GM12878 (cell line): ENCODE results near the gene PRRT1B. TPM values are rescaled to one million over a fixed set of nuclear protein-coding genes. Genes with fewer than 3 reads are reported as not detected.

ENCODE experiments used
- ATAC-seq: fragments of 200-7000 bp; cut with Tn5 transposase; 3 replicates; pipeline ENCODE4 v1.9.1; 2020; ENCODE audit warnings: mild to moderate bottlenecking, moderate library complexity
- BruUV-seq: library from RNA; stranded (reverse); fragments of 400-500 nt; replicated peaks from 2 replicates; lab custom pipeline; 2021; lab: Mats Ljungman, UMichigan
- CTCF ChIA-PET: fragments of 300-600 bp; sonication (Branson Sonifier 250); formaldehyde crosslinking; extraction: SDS; loops from one replicate; lab custom pipeline; 2021; ENCODE audit warnings: inconsistent platforms; lab: Yijun Ruan, JAX
- POLR2A ChIA-PET: fragments of 350-600 bp; formaldehyde crosslinking; extraction: SDS; loops from one replicate; lab custom pipeline; 2021; ENCODE audit warnings: inconsistent platforms; lab: Charles Lee
- RAD21 ChIA-PET: fragments of 300-600 bp; sonication (Branson Sonifier 250); formaldehyde crosslinking; loops from one replicate; lab custom pipeline; 2023; ENCODE audit warnings: antibody characterized with exemption; ENCODE audit not compliant: unreplicated experiment; lab: Charles Lee
- SMC1A ChIA-PET: fragments of 300-600 bp; sonication (Branson Sonifier 250); formaldehyde crosslinking; loops from one replicate; lab custom pipeline; 2023; ENCODE audit not compliant: unreplicated experiment, uncharacterized antibody; lab: Charles Lee
- DNase-seq: peaks from one replicate; pipeline ENCODE4 v3.0.0-alpha.2; 2011; ENCODE audit warnings: low read depth, low spot score
- FAIRE-seq: peaks from 3 replicates; lab custom pipeline; 2011; peaks lifted over from hg19 to GRCh38; lab: Jason Lieb, UNC
- H2AFZ ChIP-seq: 2 replicates; pipeline ENCODE4 v1.6.0; 2011; ENCODE audit warnings: low read depth, low read length, control low read depth; ENCODE audit not compliant: control insufficient read depth
- H3K27ac ChIP-seq: 2 replicates; pipeline ENCODE4 v1.5.1; 2011; ENCODE audit warnings: control low read depth; ENCODE audit not compliant: control insufficient read depth, insufficient read depth
- H3K27me3 ChIP-seq, 2 experiments: replicated peaks in 1 of 2; 2 replicates each; pipeline versions ENCODE4 v1.6.0 to v1.6.1; 2011; ENCODE audit warnings: low read length in 1 of 2; ENCODE audit not compliant: control insufficient read depth in 2 of 2, insufficient read depth in 2 of 2
- H3K36me3 ChIP-seq, 2 experiments: 2 replicates each; pipeline ENCODE4 v1.5.1; 2011; ENCODE audit warnings: low read length in 1 of 2; ENCODE audit not compliant: control insufficient read depth in 2 of 2, insufficient read depth in 2 of 2
- H3K4me1 ChIP-seq: 2 replicates; pipeline ENCODE4 v1.6.1; 2011; ENCODE audit warnings: mild to moderate bottlenecking, low read length, moderate library complexity, mixed read lengths; ENCODE audit not compliant: control insufficient read depth, insufficient read depth
- H3K4me2 ChIP-seq: 2 replicates; pipeline ENCODE4 v1.6.0; 2011; ENCODE audit warnings: control low read depth; ENCODE audit not compliant: control insufficient read depth, insufficient read depth
- H3K4me3 ChIP-seq: fragments of 200-600 bp; sonication (generic); 2 replicates; pipeline ENCODE4 v1.5.1; 2016
- H3K79me2 ChIP-seq: 2 replicates; pipeline ENCODE4 v1.6.0; 2011; ENCODE audit warnings: low read length; ENCODE audit not compliant: control insufficient read depth, insufficient read depth
- H3K9ac ChIP-seq: 2 replicates; pipeline ENCODE4 v1.8.0; 2011; ENCODE audit warnings: low read length, control low read depth, mixed read lengths; ENCODE audit not compliant: control insufficient read depth, insufficient read depth
- H3K9me3 ChIP-seq: replicated peaks from 3 replicates; pipeline ENCODE4 v1.5.1; 2011; ENCODE audit warnings: mild to moderate bottlenecking, low read length; ENCODE audit not compliant: control insufficient read depth, insufficient read depth
- H4K20me1 ChIP-seq: 2 replicates; pipeline ENCODE4 v1.6.0; 2011; ENCODE audit not compliant: control insufficient read depth, insufficient read depth
- BHLHE40 ChIP-seq, 2 experiments: fragments of 450-650 bp in 1 of 2; IDR thresholded peaks; 2 replicates each; pipeline ENCODE4 v1.6.1; 2011 to 2017; ENCODE audit warnings: low read depth in 2 of 2, borderline replicate concordance in 1 of 2, improper control_type of control experiment in 1 of 2, low read length in 1 of 2, mild to moderate bottlenecking in 1 of 2
- CHD1 ChIP-seq: IDR thresholded peaks from 2 replicates; pipeline ENCODE4 v1.6.1; 2012; ENCODE audit warnings: low read depth, low read length, improper control_type of control experiment
- ESRRA ChIP-seq: IDR thresholded peaks from 2 replicates; pipeline ENCODE4 v1.6.1; 2012; ENCODE audit warnings: mild to moderate bottlenecking, low read length, improper control_type of control experiment
- IRF4 ChIP-seq: IDR thresholded peaks from 2 replicates; pipeline ENCODE4 v1.6.1; 2011; ENCODE audit warnings: low read depth, low read length
- KLF5 ChIP-seq: fragments of 450-650 bp; IDR thresholded peaks from 2 replicates; pipeline ENCODE4 v1.6.1; 2014; ENCODE audit warnings: mild to moderate bottlenecking; ENCODE audit not compliant: partially characterized antibody
- MEF2B ChIP-seq: fragments of 450-650 bp; IDR thresholded peaks from 2 replicates; pipeline ENCODE4 v1.6.1; 2018; ENCODE audit warnings: mild to moderate bottlenecking, moderate library complexity; ENCODE audit not compliant: partially characterized antibody, poor library complexity, severe bottlenecking
- MYB ChIP-seq: fragments of 150-350 bp; IDR thresholded peaks from 2 replicates; pipeline ENCODE4 v1.6.1; 2014; ENCODE audit warnings: mild to moderate bottlenecking, low read depth, low read length, borderline replicate concordance
- NFIC ChIP-seq: IDR thresholded peaks from 2 replicates; pipeline ENCODE4 v1.6.1; 2012; ENCODE audit warnings: low read depth, mild to moderate bottlenecking, inconsistent platforms, low read length, moderate library complexity
- SIX5 ChIP-seq: IDR thresholded peaks from 2 replicates; pipeline ENCODE4 v1.6.1; 2011; ENCODE audit warnings: mild to moderate bottlenecking, low read depth, low read length, moderate library complexity; ENCODE audit not compliant: severe bottlenecking
- SPI1 ChIP-seq: IDR thresholded peaks from 2 replicates; pipeline ENCODE4 v1.6.1; 2011; ENCODE audit warnings: low read depth, mild to moderate bottlenecking, low read length, moderate library complexity, borderline replicate concordance; ENCODE audit not compliant: insufficient read depth
- ZZZ3 ChIP-seq: IDR thresholded peaks from 2 replicates; pipeline ENCODE4 v1.6.1; 2011; ENCODE audit warnings: low read depth; ENCODE audit not compliant: control insufficient read depth, insufficient read length
- WGBS: methylation state at CpG from one replicate; pipeline ENCODE4 v1.1.6; 2016; ENCODE audit warnings: low lambda C conversion rate; ENCODE audit not compliant: insufficient replicate concordance, insufficient coverage; ENCODE audit errors: missing lambda C conversion rate; 5-methylcytosine and 5-hydroxymethylcytosine counted together
- in situ Hi-C: fragments of 300-500 bp; cut with MboI; formaldehyde crosslinking; loops from 9 replicates; pipeline ENCODE4 v1.14.3; 2018; ENCODE audit warnings: mixed read lengths
- intact Hi-C: fragments of 100-400 bp; cut with micrococcal nuclease; formaldehyde crosslinking; loops from one replicate; pipeline ENCODE4 v1.14.2; 2022; ENCODE audit not compliant: unreplicated experiment
- polyA plus RNA-seq, 11 experiments: library from polyadenylated mRNA; depleted of rRNA in 4 of 11; unstranded in 6 of 11; stranded (reverse) in 5 of 11; fragments of >200 nt; fragmentation: Nextera tagmentation in 4 of 11; fragmentation: Illumina TruSeq in 1 of 11; extraction: Ambion mirVana in 4 of 11; extraction: Trizol in 1 of 11; gene quantifications; 1 replicate in 1 of 11; 2 replicates in 10 of 11; pipeline versions ENCODE4 v1.2.1 to v1.2.3, GENCODE V29; 2011 to 2016; ENCODE audit warnings: inconsistent platforms in 2 of 11, missing spikeins in 2 of 11, low read depth in 1 of 11
- total RNA-seq, 4 experiments: library from RNA; depleted of rRNA in 3 of 4; stranded (reverse); fragments of >200 nt in 3 of 4; fragmentation: Illumina TruSeq in 1 of 4; extraction: Trizol in 1 of 4; gene quantifications; 2 replicates each; pipeline versions ENCODE4 v1.2.1 to v1.2.3, GENCODE V29; 2013 to 2021
- TF ChIP-seq, protein P1 (sequence below): IDR thresholded peaks from 2 replicates; pipeline ENCODE4 v1.6.1; 2012; ENCODE audit warnings: low read length, inconsistent platforms
- TF ChIP-seq, protein P2 (sequence below): fragments of 450-650 bp; IDR thresholded peaks from 2 replicates; pipeline ENCODE4 v1.6.1; 2014; ENCODE audit warnings: mild to moderate bottlenecking
- TF ChIP-seq, protein P3 (sequence below): fragments of 450-650 bp; formaldehyde crosslinking; IDR thresholded peaks from 2 replicates; pipeline ENCODE4 v1.4.0; 2022; ENCODE audit warnings: mild to moderate bottlenecking, moderate library complexity

PRRT1B gene
- total and polyA plus RNA-seq, 10 of the 15 experiments (the other 5 are each of a cell fraction or from before 2014, with no cell fraction given), result not detected

DNA sequence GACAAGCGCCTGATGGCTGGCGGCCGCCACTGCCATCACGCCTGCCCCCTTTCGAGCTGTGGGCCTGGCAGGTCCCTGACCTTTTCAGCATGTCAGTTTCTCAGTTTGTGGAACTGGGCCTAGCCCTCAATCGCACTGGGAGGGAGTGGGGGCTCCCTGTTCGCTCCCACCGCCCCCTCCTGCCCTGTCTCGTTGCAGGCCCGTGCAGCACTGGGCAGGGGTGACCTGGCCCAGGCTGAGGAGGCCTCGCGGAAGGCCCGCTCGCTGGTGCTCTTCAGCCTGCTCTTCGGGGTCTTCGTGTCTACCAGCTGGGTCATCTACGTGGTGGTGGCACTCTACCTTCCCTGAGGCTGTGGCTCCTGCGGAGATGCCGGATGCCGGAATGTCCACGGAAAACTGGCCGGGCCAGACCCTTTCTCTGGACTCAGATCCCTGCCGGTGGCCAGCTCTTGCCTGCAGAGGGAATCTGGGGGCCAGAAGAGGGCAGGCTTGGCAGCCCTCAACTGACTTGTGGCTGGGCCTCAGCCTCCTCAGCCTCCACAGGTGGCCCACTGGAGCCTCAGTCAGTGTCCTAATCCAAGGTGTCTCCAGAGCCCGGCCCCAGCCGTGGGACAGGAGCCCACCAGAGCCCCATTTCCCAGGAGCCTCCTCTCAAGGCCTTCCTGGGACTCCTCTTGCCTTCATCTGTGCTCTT, 12.7 kb downstream of the PRRT1B start (continued):
- no peak for TF ChIP-seq BHLHE40 (IDR thresholded peaks at IDR 0.05; ENCODE audit: borderline replicate concordance in 1 of 2, low read depth in 2 of 2, low read length in 1 of 2)

DNA sequence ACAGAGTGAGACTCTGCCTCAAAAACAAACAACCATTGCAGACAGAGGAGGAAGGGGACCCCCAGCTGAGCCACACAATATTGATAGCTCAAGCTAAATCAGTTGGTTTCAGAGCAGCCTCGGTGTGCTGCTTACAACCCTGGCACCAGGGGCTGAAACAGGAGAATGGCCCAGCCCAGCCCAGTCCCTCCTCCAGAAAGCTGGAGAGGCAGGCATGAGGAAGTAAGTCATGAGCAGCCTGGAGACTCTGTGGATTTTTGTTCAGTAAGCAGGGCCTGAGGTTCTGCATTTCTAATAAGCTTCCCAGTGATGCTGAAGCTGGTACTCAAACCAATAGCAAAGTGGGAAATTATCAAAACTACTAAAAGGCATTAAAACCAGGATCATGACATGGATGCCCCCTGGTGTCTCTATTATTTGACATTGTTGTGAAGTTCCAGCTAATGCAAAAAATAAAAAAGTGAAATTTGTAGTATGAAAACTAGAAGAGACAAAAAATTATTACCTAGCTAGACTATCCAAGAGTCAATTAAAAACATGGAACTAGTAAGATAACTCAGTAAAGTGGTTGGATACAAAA, 14.2 kb downstream of the PRRT1B start:
- no peak overlapping the region for H3K4me2 ChIP-seq
- in situ Hi-C loops (no loop called here), intact Hi-C loops (no loop called here)
- no peak overlapping the region for H3K27ac ChIP-seq
- ChIA-PET CTCF (no interaction called here), POLR2A (no interaction called here), SMC1A (interaction anchor here (0.6 kb wide), 1 partner anchor 54 kb away, joined by 3 read pairs; no protein-coding TSS in a partner anchor), RAD21 (interaction anchor here (1.2 kb wide), 1 partner anchor 13 kb away, joined by 3 read pairs; no protein-coding TSS in a partner anchor)
- no peak overlapping the region for H2AFZ ChIP-seq
- no peak overlapping the region for H3K9ac ChIP-seq
- no peaks in the 10 kb centered on the region for H3K27me3 ChIP-seq
- no peaks in the 10 kb centered on the region for H4K20me1 ChIP-seq
- no peak for DNase-seq
- H3K36me3 ChIP-seq, result no peaks in the 10 kb centered on the region
- ATAC-seq, result no peak
- WGBS, result 14% methylated on average over 1 of the region's 1 CpG
- H3K4me1 ChIP-seq, result no peaks in the 10 kb centered on the region
- FAIRE-seq, result no peak
- no peaks in the 10 kb centered on the region; the same call in 2 of the 3 replicates for H3K9me3 ChIP-seq
- no TSS peak for BruUV-seq
- no peaks in the 10 kb centered on the region for H3K79me2 ChIP-seq
- no peak overlapping the region for H3K4me3 ChIP-seq
- no peak for TF ChIP-seq MEF2B
- TF ChIP-seq MYB, result no peak
- no peak for TF ChIP-seq ZZZ3
- no peak for TF ChIP-seq CHD1
- TF ChIP-seq ESRRA, result no peak
- no peak for TF ChIP-seq SPI1
- TF ChIP-seq IRF4, result no peak
- TF ChIP-seq SIX5, result no peak
- no peak for TF ChIP-seq NFIC
- TF ChIP-seq KLF5, result no peak
- TF ChIP-seq, protein P1, sequence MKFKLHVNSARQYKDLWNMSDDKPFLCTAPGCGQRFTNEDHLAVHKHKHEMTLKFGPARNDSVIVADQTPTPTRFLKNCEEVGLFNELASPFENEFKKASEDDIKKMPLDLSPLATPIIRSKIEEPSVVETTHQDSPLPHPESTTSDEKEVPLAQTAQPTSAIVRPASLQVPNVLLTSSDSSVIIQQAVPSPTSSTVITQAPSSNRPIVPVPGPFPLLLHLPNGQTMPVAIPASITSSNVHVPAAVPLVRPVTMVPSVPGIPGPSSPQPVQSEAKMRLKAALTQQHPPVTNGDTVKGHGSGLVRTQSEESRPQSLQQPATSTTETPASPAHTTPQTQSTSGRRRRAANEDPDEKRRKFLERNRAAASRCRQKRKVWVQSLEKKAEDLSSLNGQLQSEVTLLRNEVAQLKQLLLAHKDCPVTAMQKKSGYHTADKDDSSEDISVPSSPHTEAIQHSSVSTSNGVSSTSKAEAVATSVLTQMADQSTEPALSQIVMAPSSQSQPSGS, result no peak
- TF ChIP-seq, protein P2, sequence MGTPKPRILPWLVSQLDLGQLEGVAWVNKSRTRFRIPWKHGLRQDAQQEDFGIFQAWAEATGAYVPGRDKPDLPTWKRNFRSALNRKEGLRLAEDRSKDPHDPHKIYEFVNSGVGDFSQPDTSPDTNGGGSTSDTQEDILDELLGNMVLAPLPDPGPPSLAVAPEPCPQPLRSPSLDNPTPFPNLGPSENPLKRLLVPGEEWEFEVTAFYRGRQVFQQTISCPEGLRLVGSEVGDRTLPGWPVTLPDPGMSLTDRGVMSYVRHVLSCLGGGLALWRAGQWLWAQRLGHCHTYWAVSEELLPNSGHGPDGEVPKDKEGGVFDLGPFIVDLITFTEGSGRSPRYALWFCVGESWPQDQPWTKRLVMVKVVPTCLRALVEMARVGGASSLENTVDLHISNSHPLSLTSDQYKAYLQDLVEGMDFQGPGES, result no peak
- TF ChIP-seq, protein P3, sequence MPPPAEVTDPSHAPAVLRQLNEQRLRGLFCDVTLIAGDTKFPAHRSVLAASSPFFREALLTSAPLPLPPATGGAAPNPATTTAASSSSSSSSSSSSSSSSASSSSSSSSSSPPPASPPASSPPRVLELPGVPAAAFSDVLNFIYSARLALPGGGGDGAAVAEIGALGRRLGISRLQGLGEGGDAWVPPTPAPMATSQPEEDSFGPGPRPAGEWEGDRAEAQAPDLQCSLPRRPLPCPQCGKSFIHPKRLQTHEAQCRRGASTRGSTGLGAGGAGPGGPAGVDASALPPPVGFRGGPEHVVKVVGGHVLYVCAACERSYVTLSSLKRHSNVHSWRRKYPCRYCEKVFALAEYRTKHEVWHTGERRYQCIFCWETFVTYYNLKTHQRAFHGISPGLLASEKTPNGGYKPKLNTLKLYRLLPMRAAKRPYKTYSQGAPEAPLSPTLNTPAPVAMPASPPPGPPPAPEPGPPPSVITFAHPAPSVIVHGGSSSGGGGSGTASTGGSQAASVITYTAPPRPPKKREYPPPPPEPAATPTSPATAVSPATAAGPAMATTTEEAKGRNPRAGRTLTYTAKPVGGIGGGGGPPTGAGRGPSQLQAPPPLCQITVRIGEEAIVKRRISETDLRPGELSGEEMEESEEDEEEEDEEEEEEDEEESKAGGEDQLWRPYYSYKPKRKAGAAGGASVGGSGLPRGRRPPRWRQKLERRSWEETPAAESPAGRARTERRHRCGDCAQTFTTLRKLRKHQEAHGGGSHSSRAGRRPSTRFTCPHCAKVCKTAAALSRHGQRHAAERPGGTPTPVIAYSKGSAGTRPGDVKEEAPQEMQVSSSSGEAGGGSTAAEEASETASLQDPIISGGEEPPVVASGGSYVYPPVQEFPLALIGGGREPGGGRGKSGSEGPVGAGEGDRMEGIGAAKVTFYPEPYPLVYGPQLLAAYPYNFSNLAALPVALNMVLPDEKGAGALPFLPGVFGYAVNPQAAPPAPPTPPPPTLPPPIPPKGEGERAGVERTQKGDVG (CRISPR knock-in tag), result no peak
